Measurements from ENCODE around the gene PNISR.

The PNISR gene

GRCh38 chr6:99409672-99410071 is 15.4 kb downstream of the PNISR start:
- DNase-seq (ENCODE audit: low spot score): no peak

DNA sequence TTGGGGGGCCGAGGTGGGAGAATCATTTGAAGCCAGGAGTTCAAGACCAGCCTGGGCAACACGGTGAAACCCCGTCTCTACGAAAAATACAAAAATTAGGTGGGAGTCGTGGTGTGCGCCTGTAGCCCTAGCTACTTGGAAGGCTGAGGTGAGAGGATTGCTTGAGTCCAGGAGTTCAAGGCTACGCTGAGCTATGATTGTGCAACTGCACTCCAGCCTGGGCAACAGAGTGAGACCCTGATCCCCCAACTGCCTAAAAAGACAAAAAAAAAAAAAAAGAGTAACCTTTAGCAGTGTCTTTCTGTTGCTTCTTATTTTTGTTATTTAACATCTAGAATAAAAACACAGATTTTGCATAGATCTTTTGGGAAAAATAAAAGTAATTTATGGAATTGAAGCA is 18.0 kb downstream of the PNISR start:
- DNase-seq (ENCODE audit: low spot score): no peak

DNA sequence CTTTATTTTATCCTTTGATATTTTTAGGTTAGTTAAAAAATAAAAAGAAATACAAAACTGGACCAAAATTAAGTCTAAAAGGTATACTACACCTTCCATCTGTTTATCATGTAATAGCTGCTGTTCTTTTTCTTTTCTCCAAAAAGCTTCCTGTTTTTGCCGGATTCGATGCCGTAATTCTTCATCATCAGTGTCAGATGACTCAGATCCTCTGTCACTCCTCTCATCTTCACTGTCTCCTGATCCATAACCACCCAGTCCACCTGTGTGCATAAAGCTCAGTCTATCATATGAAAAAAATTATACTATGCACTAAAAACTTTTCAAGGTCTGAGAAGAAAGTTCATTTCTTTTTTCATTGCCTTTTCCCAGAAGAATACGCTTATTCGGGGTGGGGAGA is 22.7 kb downstream of the PNISR start:
- no peak for DNase-seq (ENCODE audit: low spot score)

DNA sequence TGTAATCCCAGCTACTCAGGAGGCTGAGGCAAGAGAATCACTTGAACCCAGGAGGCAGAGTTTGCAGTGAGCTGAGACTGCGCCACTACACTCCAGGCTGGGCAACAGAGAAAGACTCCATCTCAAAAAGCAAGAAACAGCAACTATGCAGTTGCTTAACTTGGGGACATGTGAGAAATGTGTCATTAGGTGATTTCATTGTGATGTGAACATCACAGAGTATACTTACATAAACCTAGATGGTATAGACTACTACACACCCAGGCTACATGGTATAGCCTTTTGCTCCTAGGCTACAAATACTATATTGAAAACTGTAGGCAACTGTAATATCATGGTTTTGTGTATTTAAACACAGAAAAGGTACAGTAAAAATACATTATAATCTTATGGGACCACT is 27.8 kb downstream of the PNISR start:
- no peak for DNase-seq (ENCODE audit: low spot score)

GRCh38 chr6:99393698-99394531 is 31.2 kb downstream of the PNISR start, which contains the start of gene COQ3:
TSS of gene COQ3 (minus strand) at chr6:99394195. CDS start at chr6:99394179, 16 bp downstream.
- DNase-seq (ENCODE audit: low spot score): peak; percentile 71

GRCh38 chr6:99393366-99393697 is 31.8 kb downstream of the PNISR start:
- DNase-seq (ENCODE audit: low spot score): no peak

DNA sequence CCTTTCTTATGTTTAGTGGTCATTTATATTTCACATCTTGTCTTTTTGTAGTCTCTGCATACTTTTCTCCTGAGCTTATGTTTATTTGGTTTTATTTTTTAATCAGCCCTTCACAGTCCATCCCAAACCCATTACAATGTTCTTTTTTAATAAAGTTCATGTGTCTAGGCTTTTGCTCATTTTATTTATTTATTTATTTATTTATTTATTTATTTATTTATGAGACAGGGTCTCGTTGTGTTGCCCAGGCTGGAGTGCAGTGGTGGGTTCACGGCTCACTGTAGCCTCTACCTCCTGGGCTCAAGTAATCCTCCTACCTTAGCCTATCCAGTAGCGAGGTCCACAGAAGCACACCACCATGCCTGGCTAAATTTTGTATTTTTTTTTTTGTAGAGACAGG is 34.2 kb downstream of the PNISR start:
- DNase-seq (ENCODE audit: low spot score): no peak

- DNase-seq (ENCODE audit: low spot score): no peak
Observed at GRCh38 chr6:99384507-99384906, 40.6 kb downstream of the PNISR start.

DNA sequence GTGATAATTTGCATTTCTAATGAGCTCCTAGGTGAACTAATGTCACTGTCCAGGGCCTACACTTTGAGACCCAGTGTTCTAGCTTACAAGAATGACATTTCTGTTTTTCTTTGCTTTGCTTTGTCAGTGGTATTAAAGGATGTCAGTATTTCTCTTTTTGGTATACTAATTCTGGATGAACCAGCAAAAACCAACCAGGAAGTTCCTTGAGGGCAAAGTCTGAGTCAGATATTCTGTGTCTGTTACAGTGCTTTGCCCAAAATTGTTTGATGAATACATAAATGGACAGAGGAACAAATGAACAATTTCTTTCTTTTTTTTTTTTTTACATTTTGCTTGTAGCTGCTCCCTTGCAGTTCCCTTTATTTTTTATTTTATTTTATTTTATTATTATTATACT is 46.5 kb downstream of the PNISR start:
- no peak for DNase-seq (ENCODE audit: low spot score)

DNA sequence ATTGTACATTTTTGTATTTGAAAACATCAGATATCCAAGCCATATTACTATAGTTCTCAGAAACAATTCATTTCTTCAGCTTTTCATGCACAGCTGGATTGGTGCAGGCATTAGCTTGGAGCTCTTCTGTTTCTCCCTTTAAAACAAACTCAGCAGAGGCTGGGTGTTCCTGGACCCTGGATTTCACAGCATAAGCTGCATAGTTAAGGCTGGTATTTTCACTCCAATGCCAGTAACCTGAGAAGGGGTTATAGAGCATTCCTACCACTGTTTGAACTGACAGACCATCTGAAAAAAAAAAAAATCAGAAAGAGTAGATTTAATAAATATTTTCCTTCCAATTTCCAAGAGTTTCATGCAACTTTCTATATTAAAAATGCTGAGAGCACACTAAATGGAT is 55.6 kb downstream of the PNISR start:
- DNase-seq (ENCODE audit: low spot score): no peak

DNA sequence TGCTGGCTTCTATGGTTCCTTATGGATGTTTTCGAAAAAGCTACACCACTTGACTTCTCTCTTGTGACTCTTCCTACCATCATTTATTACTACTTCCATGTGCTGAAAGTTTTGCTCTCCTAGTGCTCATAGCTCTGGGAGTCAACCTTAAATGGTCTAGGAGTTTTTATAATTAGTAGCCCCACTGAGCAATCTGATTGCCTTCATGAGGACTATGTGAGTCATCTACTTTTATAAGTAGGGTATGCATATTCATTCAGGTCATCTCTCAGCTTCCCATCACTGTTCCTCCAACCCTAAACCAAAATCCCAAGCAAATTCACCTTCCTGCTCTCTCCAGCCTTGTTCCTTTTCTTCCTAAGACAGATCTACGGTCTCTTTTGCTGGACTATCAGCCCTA is 58.3 kb downstream of the PNISR start:
- DNase-seq (ENCODE audit: low spot score): no peak

DNA sequence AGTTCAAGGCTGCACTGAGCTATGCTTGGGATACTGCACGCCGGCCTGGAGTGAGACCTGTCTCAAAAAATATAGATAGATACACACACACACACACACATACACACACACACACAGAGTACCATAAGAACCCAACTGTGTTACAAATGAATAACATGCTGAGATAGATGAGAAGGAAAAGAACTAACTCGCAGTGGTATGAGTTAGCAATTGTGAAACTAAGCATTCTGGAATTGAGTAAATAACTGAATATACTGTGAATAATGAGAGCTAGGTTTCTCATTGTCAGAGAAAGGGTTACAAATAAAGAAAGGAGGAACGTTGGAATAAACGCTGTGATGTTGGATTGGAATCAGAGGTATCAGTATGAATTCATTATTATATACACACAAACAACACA is 61.1 kb downstream of the PNISR start:
- no peak for DNase-seq (ENCODE audit: low spot score)

- no peak for DNase-seq (ENCODE audit: low spot score)
Observed at GRCh38 chr6:99362678-99363268, 62.3 kb downstream of the PNISR start.

DNA sequence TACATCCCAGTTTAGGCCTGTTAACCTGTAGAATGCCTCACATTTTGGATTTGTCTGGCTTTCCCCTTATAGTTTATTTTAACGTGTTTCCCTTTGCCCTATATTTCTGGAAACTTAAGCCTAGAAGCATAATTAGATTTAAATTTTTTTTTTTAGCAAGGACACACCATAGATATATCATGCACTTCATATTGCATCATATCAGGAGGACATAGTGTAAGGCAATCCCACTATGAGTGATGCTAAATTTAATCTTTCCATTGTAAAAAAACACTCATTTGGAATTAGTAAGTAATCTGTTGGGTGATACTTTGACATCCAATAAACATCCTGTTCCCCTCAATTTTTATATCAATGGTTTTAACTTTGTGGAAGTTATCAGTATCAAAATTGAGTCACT is 65.3 kb downstream of the PNISR start:
- DNase-seq (ENCODE audit: low spot score): no peak

GRCh38 chr6:99356641-99357040 is 68.5 kb downstream of the PNISR start:
- DNase-seq (ENCODE audit: low spot score): no peak

- DNase-seq (ENCODE audit: low spot score): no peak
Observed at GRCh38 chr6:99354983-99355382, 70.1 kb downstream of the PNISR start.

DNA sequence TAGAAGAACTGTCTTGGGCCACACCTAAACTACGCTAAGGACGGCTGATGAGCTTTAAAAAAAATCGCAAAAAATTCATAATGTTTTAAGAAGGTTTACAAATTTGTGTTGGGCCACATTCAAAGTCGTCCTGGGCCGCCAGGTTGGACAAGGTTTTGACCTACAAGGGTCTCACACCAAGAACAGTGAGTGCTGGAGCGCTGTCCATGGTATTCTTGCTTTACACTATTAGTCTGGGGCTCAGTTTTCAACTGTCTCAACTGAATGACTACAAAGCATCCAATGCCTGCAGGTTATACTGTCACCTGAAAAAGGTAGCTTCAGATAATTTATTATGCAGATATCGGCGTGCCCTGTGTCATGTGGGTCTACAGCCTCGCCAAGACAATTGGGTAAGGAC is 72.0 kb downstream of the PNISR start:
- no peak for DNase-seq (ENCODE audit: low spot score)

DNA sequence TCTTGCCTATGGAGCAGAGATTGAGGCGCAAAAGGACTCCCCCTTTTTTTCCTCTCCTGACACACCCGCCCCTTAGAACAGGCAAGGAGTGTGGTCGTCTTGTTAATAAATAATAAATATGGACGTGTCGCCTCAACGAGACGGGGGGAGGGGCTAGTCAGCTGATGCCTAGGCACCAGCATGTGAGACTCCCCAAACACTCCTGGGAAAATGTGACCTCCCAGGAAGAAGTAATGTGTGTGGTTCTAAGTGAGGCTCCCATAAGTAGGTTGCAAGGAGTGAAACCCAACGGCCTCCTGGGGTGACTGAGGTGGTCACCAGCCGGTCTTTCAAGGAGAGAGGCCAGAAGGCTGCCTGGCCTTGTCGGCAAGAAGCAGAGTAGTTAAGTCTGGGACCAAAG is 74.5 kb downstream of the PNISR start:
- no peak for DNase-seq (ENCODE audit: low spot score)

- DNase-seq (ENCODE audit: low spot score): no peak
Observed at GRCh38 chr6:99349171-99350141, 75.7 kb downstream of the PNISR start, which contains the start of gene FAXC. TSS of gene FAXC (minus strand) at chr6:99349674. CDS start at chr6:99349372, 302 bp downstream.

DNA sequence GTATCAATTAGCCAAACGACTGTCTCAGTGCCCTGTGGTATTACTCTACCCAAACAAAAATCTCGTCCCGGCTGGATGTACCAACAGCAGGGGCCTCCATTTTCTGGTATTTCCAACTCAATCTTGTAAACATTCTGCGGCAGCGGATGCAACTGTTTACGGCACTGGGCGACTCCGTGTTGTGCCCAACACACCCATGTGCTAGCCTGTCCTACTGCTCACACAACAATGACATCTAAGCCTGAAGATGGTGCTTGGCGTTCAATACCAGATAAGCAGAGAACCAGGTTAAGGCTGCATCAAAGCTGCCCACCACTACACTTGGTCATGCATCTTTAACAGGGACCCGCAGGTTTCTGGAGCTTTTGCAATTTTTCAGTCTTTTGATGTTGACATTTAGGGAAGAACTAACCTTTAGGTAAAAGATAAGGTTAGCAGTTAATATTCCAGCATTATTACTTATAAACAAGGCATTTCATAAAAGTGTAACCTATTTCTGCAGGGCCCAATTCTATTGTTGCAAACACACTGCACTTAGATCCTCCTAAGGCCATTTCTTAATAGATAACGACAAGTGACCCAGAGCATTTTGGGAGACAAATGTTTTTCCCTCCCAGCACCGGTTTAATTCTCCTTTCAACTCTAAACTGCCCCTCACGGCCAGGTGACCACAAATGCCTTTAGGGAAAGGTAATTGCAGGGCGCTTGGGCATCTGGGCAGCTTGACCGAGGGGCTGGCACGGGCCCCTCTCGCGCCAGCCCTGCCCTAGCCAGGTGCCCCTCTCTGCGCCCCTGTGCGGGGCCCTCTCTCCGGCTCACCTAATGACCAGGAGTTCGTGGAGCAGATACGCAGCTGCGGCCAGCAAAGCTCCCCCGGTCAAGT is 76.6 kb downstream of the PNISR start:
- no peak for DNase-seq (ENCODE audit: low spot score)
